Measurements from ENCODE around the gene ACCS. TPM values are rescaled to one million over a fixed set of nuclear protein-coding genes. Genes with fewer than 3 reads are reported as not detected.

ACCS gene
- total and polyA plus RNA-seq, 2 donors (not counting 3 experiments of a cell fraction or from before 2014, with no cell fraction given): 8.6 to 22.7 TPM

GRCh38 chr11:44068180-44068579, 2.1 kb downstream of the ACCS start:
- Histone ChIP-seq H4K20me1 (replicated peaks; ENCODE audit: control insufficient read depth, extremely low read depth, insufficient read depth, low read length) (no peaks in the 10 kb centered on the region), H3K4me3 (replicated peaks in 1 of 3; ENCODE audit: insufficient read depth in 1 of 3, low read depth in 1 of 3, low read length in 3 of 3) (no peak overlapping the region), H3K27me3 (ENCODE audit: control insufficient read depth in 2 of 2, insufficient read depth in 2 of 2, low read length in 2 of 2) (peaks cover 0 to 2% of the 10 kb centered on the region in 2 experiments), H3K9me3 (replicated peaks; ENCODE audit: control insufficient read depth, insufficient read depth, low read length) (no peaks in the 10 kb centered on the region), H3K4me2 (ENCODE audit: insufficient read depth, low read length) (no peak overlapping the region), H2AFZ (ENCODE audit: low read depth, low read length) (no peak overlapping the region), H3K9me1 (replicated peaks; ENCODE audit: control insufficient read depth, extremely low read depth, insufficient read depth, low read length) (no peaks in the 10 kb centered on the region), H3K27ac (ENCODE audit: insufficient read depth, low read depth, low read length) (no peak overlapping the region), H3K36me3 (ENCODE audit: control insufficient read depth in 2 of 2, extremely low read depth in 1 of 2, insufficient read depth in 2 of 2, low read length in 2 of 2) (no peaks in the 10 kb centered on the region), H3K4me1 (ENCODE audit: control insufficient read depth, extremely low read depth, insufficient read depth, low read length) (peaks cover 10% of the 10 kb centered on the region), H3K79me2 (ENCODE audit: control insufficient read depth, insufficient read depth, low read length) (no peaks in the 10 kb centered on the region), H3K9ac (replicated peaks; ENCODE audit: extremely low read depth, insufficient read depth, low read length) (no peak overlapping the region)
- BruUV-seq (replicated peaks): no TSS peak
- DNase-seq (ENCODE audit: low read depth, low spot score) (no peak), FAIRE-seq (no peak)
- CTCF ChIA-PET: interaction anchor here (0.9 to 1.3 kb wide), 3 partner anchors 10 to 26 kb away, joined by 3 to 4 read pairs (median 3); no protein-coding TSS in a partner anchor
- intact Hi-C loops (cut with micrococcal nuclease): no loop called here
- TF ChIP-seq GATA2 (IDR thresholded peaks at IDR 0.05; ENCODE audit: insufficient read depth, insufficient read length, low read depth, low read length) (no peak), POLR2A (IDR thresholded peaks at IDR 0.05; ENCODE audit: low read depth, low read length) (no peak), EZH2 (IDR thresholded peaks at IDR 0.05; ENCODE audit: borderline replicate concordance, low read depth, low read length, severe bottlenecking) (no peak), JUN (IDR thresholded peaks at IDR 0.05; ENCODE audit: borderline replicate concordance, insufficient read depth, insufficient read length, low read depth) (no peak), POLR2AphosphoS5 (IDR thresholded peaks at IDR 0.05; ENCODE audit: insufficient read depth, low read depth, low read length) (no peak), FOS (IDR thresholded peaks at IDR 0.05; ENCODE audit: borderline replicate concordance, insufficient read depth, low read length) (no peak), MYC (IDR thresholded peaks at IDR 0.05; ENCODE audit: low read depth, low read length) (no peak)
- TF ChIP-seq, protein P1, sequence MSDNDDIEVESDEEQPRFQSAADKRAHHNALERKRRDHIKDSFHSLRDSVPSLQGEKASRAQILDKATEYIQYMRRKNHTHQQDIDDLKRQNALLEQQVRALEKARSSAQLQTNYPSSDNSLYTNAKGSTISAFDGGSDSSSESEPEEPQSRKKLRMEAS (IDR thresholded peaks at IDR 0.05; ENCODE audit: insufficient read depth, insufficient read length): no peak
- TF ChIP-seq, protein P2, sequence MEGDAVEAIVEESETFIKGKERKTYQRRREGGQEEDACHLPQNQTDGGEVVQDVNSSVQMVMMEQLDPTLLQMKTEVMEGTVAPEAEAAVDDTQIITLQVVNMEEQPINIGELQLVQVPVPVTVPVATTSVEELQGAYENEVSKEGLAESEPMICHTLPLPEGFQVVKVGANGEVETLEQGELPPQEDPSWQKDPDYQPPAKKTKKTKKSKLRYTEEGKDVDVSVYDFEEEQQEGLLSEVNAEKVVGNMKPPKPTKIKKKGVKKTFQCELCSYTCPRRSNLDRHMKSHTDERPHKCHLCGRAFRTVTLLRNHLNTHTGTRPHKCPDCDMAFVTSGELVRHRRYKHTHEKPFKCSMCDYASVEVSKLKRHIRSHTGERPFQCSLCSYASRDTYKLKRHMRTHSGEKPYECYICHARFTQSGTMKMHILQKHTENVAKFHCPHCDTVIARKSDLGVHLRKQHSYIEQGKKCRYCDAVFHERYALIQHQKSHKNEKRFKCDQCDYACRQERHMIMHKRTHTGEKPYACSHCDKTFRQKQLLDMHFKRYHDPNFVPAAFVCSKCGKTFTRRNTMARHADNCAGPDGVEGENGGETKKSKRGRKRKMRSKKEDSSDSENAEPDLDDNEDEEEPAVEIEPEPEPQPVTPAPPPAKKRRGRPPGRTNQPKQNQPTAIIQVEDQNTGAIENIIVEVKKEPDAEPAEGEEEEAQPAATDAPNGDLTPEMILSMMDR (IDR thresholded peaks at IDR 0.05; ENCODE audit: extremely low read depth in 1 of 2, insufficient read depth in 1 of 2, low read depth in 1 of 2, low read length in 2 of 2): no peak
- POLR2A ChIA-PET: interaction anchor here (0.5 kb wide), 1 partner anchor 148 kb away, joined by 3 read pairs; no protein-coding TSS in a partner anchor
- dilution Hi-C loops (cut with MboI; ENCODE audit: extremely low pct_ligation_motif_present, low sequenced_read_pairs): no loop called here
